Gastroesophageal sphincter (tissue), 3 donors: Measurements from ENCODE around the gene SORD.
"Not testable (repeated sequence)": the region's sequence is repeated elsewhere in the genome, so short reads cannot be mapped to it uniquely, and the experiment has no call there.

Experiments
- EP300 ChIP-seq: sonication (generic); formaldehyde crosslinking; IDR thresholded peaks from one replicate; pipeline ENCODE4 v1.6.1; 2017; ENCODE audit warnings: antibody characterized with exemption, mild to moderate bottlenecking
- POLR2A ChIP-seq, 2 donors: fragments of 450-650 bp; IDR thresholded peaks; one replicate each; pipeline ENCODE4 v1.6.1; 2017; ENCODE audit warnings: antibody characterized with exemption in 2 of 2, mild to moderate bottlenecking in 2 of 2, moderate library complexity in 1 of 2
- POLR2AphosphoS5 ChIP-seq: sonication (generic); formaldehyde crosslinking; IDR thresholded peaks from one replicate; pipeline ENCODE4 v1.6.1; 2017; ENCODE audit warnings: antibody characterized with exemption
- TF ChIP-seq, protein P1 (sequence below), 4 experiments: fragments of 200-600 bp in 2 of 4; fragments of 450-650 bp in 2 of 4; sonication (generic) in 1 of 4; IDR thresholded peaks; one replicate each; pipeline ENCODE4 v1.5.1; 2017 to 2019; ENCODE audit warnings: antibody characterized with exemption in 4 of 4, mild to moderate bottlenecking in 2 of 4, moderate library complexity in 2 of 4

GRCh38 chr15:44986346-44987055 lies 36.5 kb upstream of the SORD start:
- not testable (repeated sequence) for TF ChIP-seq POLR2A (IDR thresholded peaks at IDR 0.05); EP300; POLR2AphosphoS5
- TF ChIP-seq, protein P1, sequence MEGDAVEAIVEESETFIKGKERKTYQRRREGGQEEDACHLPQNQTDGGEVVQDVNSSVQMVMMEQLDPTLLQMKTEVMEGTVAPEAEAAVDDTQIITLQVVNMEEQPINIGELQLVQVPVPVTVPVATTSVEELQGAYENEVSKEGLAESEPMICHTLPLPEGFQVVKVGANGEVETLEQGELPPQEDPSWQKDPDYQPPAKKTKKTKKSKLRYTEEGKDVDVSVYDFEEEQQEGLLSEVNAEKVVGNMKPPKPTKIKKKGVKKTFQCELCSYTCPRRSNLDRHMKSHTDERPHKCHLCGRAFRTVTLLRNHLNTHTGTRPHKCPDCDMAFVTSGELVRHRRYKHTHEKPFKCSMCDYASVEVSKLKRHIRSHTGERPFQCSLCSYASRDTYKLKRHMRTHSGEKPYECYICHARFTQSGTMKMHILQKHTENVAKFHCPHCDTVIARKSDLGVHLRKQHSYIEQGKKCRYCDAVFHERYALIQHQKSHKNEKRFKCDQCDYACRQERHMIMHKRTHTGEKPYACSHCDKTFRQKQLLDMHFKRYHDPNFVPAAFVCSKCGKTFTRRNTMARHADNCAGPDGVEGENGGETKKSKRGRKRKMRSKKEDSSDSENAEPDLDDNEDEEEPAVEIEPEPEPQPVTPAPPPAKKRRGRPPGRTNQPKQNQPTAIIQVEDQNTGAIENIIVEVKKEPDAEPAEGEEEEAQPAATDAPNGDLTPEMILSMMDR (IDR thresholded peaks at IDR 0.05): not testable (repeated sequence)
